Lung (tissue), 16 donors: ENCODE results near the gene RSAD2. TPM values are rescaled to one million over a fixed set of nuclear protein-coding genes. Genes with fewer than 3 reads are reported as not detected.

Experiments used
- ATAC-seq: fragments of 200-7000 bp; cut with Tn5 transposase; one replicate; pipeline ENCODE4 v1.9.1; 2020; ENCODE audit warnings: moderate number of reproducible peaks; ENCODE audit not compliant: insufficient read depth, low FRiP score
- DNase-seq, 3 donors: peaks; one replicate each; pipeline ENCODE4 v3.0.0-alpha.2; 2013 to 2017
- H3K27ac ChIP-seq, 2 donors: one replicate each; pipeline ENCODE4 v1.5.1; 2013; ENCODE audit warnings: mild to moderate bottlenecking in 2 of 2, moderate library complexity in 2 of 2, control low read depth in 1 of 2, inconsistent platforms in 1 of 2, low read depth in 1 of 2, low read length in 1 of 2
- H3K27me3 ChIP-seq, 3 donors: one replicate each; pipeline ENCODE4 v1.5.1; 2013; ENCODE audit warnings: low read length in 2 of 3; ENCODE audit not compliant: control insufficient read depth in 3 of 3, insufficient read depth in 3 of 3
- H3K36me3 ChIP-seq, 4 donors: one replicate each; pipeline ENCODE4 v1.5.1; 2013; ENCODE audit warnings: low read length in 4 of 4, mild to moderate bottlenecking in 1 of 4, moderate library complexity in 1 of 4; ENCODE audit not compliant: control insufficient read depth in 4 of 4, insufficient read depth in 4 of 4
- H3K4me1 ChIP-seq, 5 donors: one replicate each; pipeline ENCODE4 v1.5.1; 2013; ENCODE audit warnings: low read length in 5 of 5, mild to moderate bottlenecking in 2 of 5, moderate library complexity in 1 of 5; ENCODE audit not compliant: control insufficient read depth in 5 of 5, insufficient read depth in 5 of 5
- H3K4me3 ChIP-seq: one replicate; pipeline ENCODE4 v1.5.1; 2013; ENCODE audit warnings: mild to moderate bottlenecking, control low read depth, moderate library complexity
- H3K9ac ChIP-seq, 2 donors: one replicate each; pipeline ENCODE4 v1.5.1; 2013; ENCODE audit warnings: low read length in 2 of 2, control low read depth in 1 of 2; ENCODE audit not compliant: insufficient read depth in 1 of 2
- H3K9me3 ChIP-seq, 4 donors: one replicate each; pipeline ENCODE4 v1.5.1; 2013; ENCODE audit warnings: low read length in 3 of 4, mild to moderate bottlenecking in 1 of 4, moderate library complexity in 1 of 4; ENCODE audit not compliant: control insufficient read depth in 4 of 4, insufficient read depth in 3 of 4
- CTCF ChIP-seq: IDR thresholded peaks from 2 replicates; pipeline ENCODE4 v1.5.1; 2012; ENCODE audit warnings: mild to moderate bottlenecking; ENCODE audit errors: control extremely low read depth, extremely low read depth
- WGBS, 2 donors: extraction: QIAGEN DNeasy Blood & Tissue Kit; methylation state at CpG; one replicate each; pipeline ENCODE4 v1.1.7; 2013; 5-methylcytosine and 5-hydroxymethylcytosine counted together
- long read RNA-seq, 5 donors: transcript quantifications; one replicate each; lab custom pipeline, GENCODE V29; 2026
- polyA plus RNA-seq, 2 donors: library from polyadenylated mRNA; stranded (reverse); fragments of 200-250 nt; gene quantifications; one replicate each; pipeline ENCODE4 v1.2.1, GENCODE V29; 2013
- total RNA-seq, 2 donors: library from RNA; depleted of rRNA in 1 of 2; stranded (reverse); fragments of >200 nt in 1 of 2; gene quantifications; one replicate each; pipeline ENCODE4 v1.2.1, GENCODE V29; 2014 to 2021
- donor health status: control.
- donor health status: control.
- donor health status: Bipolar disorder and iron deficiency.
- donor health status: healthy.
- donor health status: DM: yes; HTN: yes; CAD: no.

Gene RSAD2
- 10 to 100 TPM; 11.5 to 13.2 TPM for total RNA-seq
- polyA plus RNA-seq, result 10 to 100 TPM in 1 of 2 donors, 1 to 10 TPM in 1; 3.3 to 12.4 TPM
- long read RNA-seq, donor 1, partial matches to known transcripts, result 0 of 1 reads
- long read RNA-seq, donor 1, other reads (novel, unspliced or antisense), result 0 of 1 reads
- long read RNA-seq, donor 2, result 0 reads
- long read RNA-seq, donor 3, result 0 reads
- long read RNA-seq, donor 4, partial matches to known transcripts, result 0 of 1 reads
- long read RNA-seq, donor 4, other reads (novel, unspliced or antisense), result 0 of 1 reads
- long read RNA-seq, donor 5, partial matches to known transcripts, result 0 of 1 reads
- long read RNA-seq, donor 5, other reads (novel, unspliced or antisense), result 0 of 1 reads

GRCh38 chr2:6877402-6878304 is at the start of gene RSAD2:
RSAD2 (plus strand) TSS chr2:6877777; CDS start chr2:6877801, 24 bp downstream.
- 12 to 14% methylated on average over 10 of the region's 10 CpGs for WGBS, 2 donors
- peak within 1 kb of the TSS; percentile 37 for H3K4me3 ChIP-seq
- peaks cover 1 to 8% (median 3%) of the 10 kb centered on the region in 5 donors for H3K4me1 ChIP-seq
- ATAC-seq, result peak; percentile 85
- no peaks in the 10 kb centered on the region for H3K36me3 ChIP-seq
- H3K9me3 ChIP-seq, result peaks cover 0 to 3% (median 0%) of the 10 kb centered on the region in 4 donors
- peak within 1 kb of the TSS in 1 of 2 donors; percentile 30 for H3K9ac ChIP-seq
- H3K27me3 ChIP-seq, result no peaks in the 10 kb centered on the region
- H3K27ac ChIP-seq, result peak within 1 kb of the TSS; percentile 55 to 59
- peak; percentile 46 to 84 (median 69) for DNase-seq
- no peak for TF ChIP-seq CTCF

GRCh38 chr2:6828299-6828584 is 49.3 kb upstream of the RSAD2 start:
- no peak overlapping the region for H3K27ac ChIP-seq
- H3K9me3 ChIP-seq, result peaks cover 0 to 3% (median 0%) of the 10 kb centered on the region in 4 donors
- ATAC-seq, result no peak
- H3K4me3 ChIP-seq, result no peak overlapping the region
- H3K9ac ChIP-seq, result peak overlapping the region in 1 of 2 donors; percentile 43
- peak in 2 of 3 donors; percentile 85 to 89 for DNase-seq
- H3K27me3 ChIP-seq, result no peaks in the 10 kb centered on the region
- 7 to 11% methylated on average over 2 of the region's 2 CpGs for WGBS, 2 donors
- peak; percentile 22 for TF ChIP-seq CTCF
- H3K4me1 ChIP-seq, result peaks cover 0 to 26% (median 3%) of the 10 kb centered on the region in 5 donors
- no peaks in the 10 kb centered on the region for H3K36me3 ChIP-seq

GRCh38 chr2:6831229-6831628 is 46.3 kb upstream of the RSAD2 start:
- 67 to 76% methylated on average over 1 of the region's 1 CpG for WGBS, 2 donors
- no peaks in the 10 kb centered on the region for H3K36me3 ChIP-seq
- TF ChIP-seq CTCF, result no peak
- no peak overlapping the region for H3K27ac ChIP-seq
- H3K27me3 ChIP-seq, result no peaks in the 10 kb centered on the region
- H3K4me1 ChIP-seq, result peaks cover 0 to 16% (median 3%) of the 10 kb centered on the region in 5 donors
- DNase-seq (no peak), ATAC-seq (no peak)
- no peak overlapping the region for H3K4me3 ChIP-seq
- peaks cover 0 to 5% (median 1%) of the 10 kb centered on the region in 4 donors for H3K9me3 ChIP-seq
- no peak overlapping the region for H3K9ac ChIP-seq
